Measurements from ENCODE around the gene FGF19. TPM values are rescaled to one million over a fixed set of nuclear protein-coding genes. Genes with fewer than 3 reads are reported as not detected.

Gene FGF19
- 7.4 and 7.7 TPM in 2 replicates for total RNA-seq (2021)
- long read RNA-seq, transcript FGF19-201 (3 exons, 2,447 nt): major isoform, 63 of 70 reads
- long read RNA-seq, partial matches to known transcripts: 4 of 70 reads
- long read RNA-seq, other reads (novel, unspliced or antisense): 3 of 70 reads

DNA sequence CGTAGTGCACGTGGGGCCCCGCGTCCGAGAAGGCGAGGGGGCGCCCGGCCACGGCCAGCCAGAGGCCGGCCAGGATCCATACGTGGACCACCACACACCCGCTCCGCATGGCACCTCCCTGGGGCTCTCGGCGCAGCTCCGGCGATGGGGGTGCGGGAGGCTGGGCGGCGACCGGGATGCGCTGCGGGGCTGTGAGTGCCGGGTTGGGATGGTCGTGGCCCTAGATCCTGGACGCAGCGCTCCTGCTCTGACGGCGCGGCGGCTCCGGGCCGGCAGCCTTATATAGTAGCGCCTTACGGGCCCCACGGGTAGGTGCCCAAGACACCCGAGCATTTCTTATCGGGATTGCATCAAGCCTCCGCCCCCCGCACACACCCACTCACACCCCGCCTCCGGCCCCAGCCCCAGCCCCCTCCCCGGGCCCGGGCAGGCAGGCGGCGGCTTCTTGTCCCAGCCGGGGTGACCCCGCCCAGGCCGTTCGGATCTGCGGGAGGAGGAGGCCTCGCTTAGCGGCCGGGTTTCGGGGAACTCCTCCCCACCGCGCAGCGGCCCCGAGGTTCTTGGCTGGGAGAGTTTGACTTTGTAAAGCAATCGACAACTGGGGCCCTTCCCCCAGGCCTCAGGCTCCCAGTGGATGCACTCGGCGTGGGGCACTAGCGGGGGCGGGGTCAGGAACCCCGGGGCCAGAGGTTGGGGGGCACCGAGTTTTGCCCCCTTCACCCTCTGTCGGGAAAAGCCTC lies at the start of gene FGF19:
FGF19 (minus strand) TSS at position 255 of the 740 bp plus-strand sequence; CDS start at position 109, 146 bp downstream.
- peaks cover 6% of the 10 kb centered on the region; the same call in 1 of the 2 replicates for H3K4me1 ChIP-seq (ENCODE audit: insufficient read depth, low read length)
- H3K23me2 ChIP-seq (ENCODE audit: insufficient read length, low read depth, low read length, poor library complexity, severe bottlenecking): peaks cover 22% of the 10 kb centered on the region
- peaks cover 2% of the 10 kb centered on the region for H4K20me1 ChIP-seq (ENCODE audit: control insufficient read depth, insufficient read depth, insufficient read length)
- H3K36me3 Mint-ChIP-seq (ENCODE audit: insufficient read depth in 1 of 3, low read depth in 3 of 3): no peaks in the 10 kb centered on the region; a peak in 1 of 7 replicates
- no peaks in the 10 kb centered on the region for H3K79me1 ChIP-seq (ENCODE audit: insufficient read depth, low read depth, low read length, poor library complexity, severe bottlenecking)
- H2BK15ac ChIP-seq (ENCODE audit: low read depth, low read length): no peak within 1 kb of the TSS
- no peak within 1 kb of the TSS for H4K91ac ChIP-seq (ENCODE audit: insufficient read length, low read depth, low read length)
- H3K9me3 ChIP-seq (ENCODE audit: control insufficient read depth, low read depth, low read length): no peaks in the 10 kb centered on the region
- TF ChIP-seq, protein P1, sequence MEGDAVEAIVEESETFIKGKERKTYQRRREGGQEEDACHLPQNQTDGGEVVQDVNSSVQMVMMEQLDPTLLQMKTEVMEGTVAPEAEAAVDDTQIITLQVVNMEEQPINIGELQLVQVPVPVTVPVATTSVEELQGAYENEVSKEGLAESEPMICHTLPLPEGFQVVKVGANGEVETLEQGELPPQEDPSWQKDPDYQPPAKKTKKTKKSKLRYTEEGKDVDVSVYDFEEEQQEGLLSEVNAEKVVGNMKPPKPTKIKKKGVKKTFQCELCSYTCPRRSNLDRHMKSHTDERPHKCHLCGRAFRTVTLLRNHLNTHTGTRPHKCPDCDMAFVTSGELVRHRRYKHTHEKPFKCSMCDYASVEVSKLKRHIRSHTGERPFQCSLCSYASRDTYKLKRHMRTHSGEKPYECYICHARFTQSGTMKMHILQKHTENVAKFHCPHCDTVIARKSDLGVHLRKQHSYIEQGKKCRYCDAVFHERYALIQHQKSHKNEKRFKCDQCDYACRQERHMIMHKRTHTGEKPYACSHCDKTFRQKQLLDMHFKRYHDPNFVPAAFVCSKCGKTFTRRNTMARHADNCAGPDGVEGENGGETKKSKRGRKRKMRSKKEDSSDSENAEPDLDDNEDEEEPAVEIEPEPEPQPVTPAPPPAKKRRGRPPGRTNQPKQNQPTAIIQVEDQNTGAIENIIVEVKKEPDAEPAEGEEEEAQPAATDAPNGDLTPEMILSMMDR (conservative IDR thresholded peaks at IDR 0.05): no peak
- H3K4me1 Mint-ChIP-seq: peaks cover 33 to 45% of the 10 kb centered on the region in 2 experiments
- no peak within 1 kb of the TSS for H3K23ac ChIP-seq (ENCODE audit: insufficient read length, low read depth, low read length)
- H3K14ac ChIP-seq (ENCODE audit: insufficient read depth, low read length): peak within 1 kb of the TSS; percentile 45
- H3K4me2 ChIP-seq (ENCODE audit: insufficient read depth, insufficient read length, low read length): peak within 1 kb of the TSS; percentile 64
- H4K5ac ChIP-seq (ENCODE audit: insufficient read length, low read depth, low read length): no peak within 1 kb of the TSS
- no peak within 1 kb of the TSS for H2BK20ac ChIP-seq (ENCODE audit: low read depth, low read length, poor library complexity, severe bottlenecking)
- no peaks in the 10 kb centered on the region for H3K79me2 ChIP-seq (ENCODE audit: insufficient read depth, low read length)
- peaks cover 40% of the 10 kb centered on the region for H3K27me3 Mint-ChIP-seq (ENCODE audit: low read depth)
- no peak within 1 kb of the TSS for H2BK12ac ChIP-seq (ENCODE audit: insufficient read length, low read depth, low read length)
- H3K9ac ChIP-seq (ENCODE audit: extremely low read depth, insufficient read length, low read length): peak within 1 kb of the TSS; percentile 2
- peak within 1 kb of the TSS in 1 of 3 experiments; percentile 93; a peak in 1 of 7 replicates for H3K27ac Mint-ChIP-seq
- no peaks in the 10 kb centered on the region for H3K9me3 Mint-ChIP-seq
- peak within 1 kb of the TSS; percentile 45 for H3K18ac ChIP-seq (ENCODE audit: insufficient read length, low read depth, low read length)
- no peak within 1 kb of the TSS for H2AK5ac ChIP-seq (ENCODE audit: insufficient read length, low read length)
- WGBS (ENCODE audit: extremely low coverage, insufficient read length, low lambda C conversion rate): no CpG with 5 or more reads among the region's 67 CpGs
- no peak within 1 kb of the TSS for H3T11ph ChIP-seq (ENCODE audit: low read length)
- H3K4ac ChIP-seq (ENCODE audit: low read depth, low read length): no peak within 1 kb of the TSS
- peak within 1 kb of the TSS; percentile 80 to 95 for H3K4me3 Mint-ChIP-seq
- H3K27ac ChIP-seq (ENCODE audit: insufficient read length, low read depth, low read length): no peak within 1 kb of the TSS
- H2BK120ac ChIP-seq (ENCODE audit: low read depth, low read length, poor library complexity, severe bottlenecking): no peak within 1 kb of the TSS
- no peak within 1 kb of the TSS for H2AFZ ChIP-seq (ENCODE audit: low read length)
- H3K27me3 ChIP-seq (ENCODE audit: insufficient read depth, low read length): peaks cover 2% of the 10 kb centered on the region; the same call in 1 of the 2 replicates
- H2BK5ac ChIP-seq (ENCODE audit: insufficient read length, low read length): no peak within 1 kb of the TSS
- H3K56ac ChIP-seq (ENCODE audit: insufficient read length, low read depth, low read length): no peak within 1 kb of the TSS
- H4K8ac ChIP-seq (replicated peaks; ENCODE audit: insufficient read length, low read depth, low read length): no peak within 1 kb of the TSS
- DNase-seq: peak; percentile 85
